ENCODE measurements around the gene SNAI3. TPM values are rescaled to one million over a fixed set of nuclear protein-coding genes. Genes with fewer than 3 reads are reported as not detected.

The SNAI3 gene
- total and polyA plus RNA-seq, 2 donors (not counting 1 experiment from before 2014, with no cell fraction given), result 6.5 to 8.8 TPM

- Mint-ChIP-seq H3K9me3 (ENCODE audit: insufficient read depth) (no peaks in the 10 kb centered on the region), H3K27ac (no peak overlapping the region), H3K4me3 (peak overlapping the region; percentile 81), H3K27me3 (no peaks in the 10 kb centered on the region), H3K4me1 (peaks cover 41% of the 10 kb centered on the region)
- Histone ChIP-seq H3K36me3 (replicated peaks in 1 of 2; ENCODE audit: control extremely low read depth in 1 of 2, control insufficient read depth in 1 of 2, extremely low read depth in 1 of 2, insufficient read depth in 2 of 2, low read length in 1 of 2) (no peaks in the 10 kb centered on the region), H3K4me3 (ENCODE audit: control extremely low read depth in 1 of 5, extremely low read depth in 1 of 5, insufficient read depth in 1 of 5, low read depth in 2 of 5, low read length in 4 of 5) (no peak overlapping the region), H3K27ac (ENCODE audit: low read length in 2 of 2) (no peak overlapping the region), H3K4me2 (replicated peaks; ENCODE audit: low read depth, low read length, poor library complexity, severe bottlenecking) (peak overlapping the region; percentile 97), H3K27me3 (replicated peaks in 1 of 4; ENCODE audit: control extremely low read depth in 1 of 4, control insufficient read depth in 3 of 4, insufficient read depth in 4 of 4, low read length in 3 of 4) (no peaks in the 10 kb centered on the region), H3K9ac (ENCODE audit: low read length) (no peak overlapping the region), H4K20me1 (ENCODE audit: control insufficient read depth, insufficient read depth, low read length, poor library complexity, severe bottlenecking) (peaks cover 17% of the 10 kb centered on the region), H3K79me2 (ENCODE audit: control insufficient read depth, insufficient read depth, low read length) (peaks cover 25% of the 10 kb centered on the region), H2AFZ (ENCODE audit: insufficient read depth, low read depth, low read length, poor library complexity, severe bottlenecking) (no peak overlapping the region), H3K4me1 (ENCODE audit: control insufficient read depth in 2 of 2, insufficient read depth in 2 of 2, low read length in 2 of 2) (peaks cover 29 to 55% of the 10 kb centered on the region in 2 donors), H3K9me3 (ENCODE audit: control extremely low read depth in 1 of 3, control insufficient read depth in 2 of 3, insufficient read depth in 1 of 3, low read length in 2 of 3) (peaks cover 0 to 4% (median 0%) of the 10 kb centered on the region in 3 donors)
- intact Hi-C loops (cut with micrococcal nuclease), result loop anchor here (10.0 kb wide), 1 partner anchor 878 kb away; the partner anchor contains the start of gene RPL13
- ChIA-PET POLR2A (interaction anchor here (0.5 to 1.9 kb wide), 4 partner anchors 14 to 380 kb away, joined by 3 to 11 read pairs (median 4); no protein-coding TSS in a partner anchor), CTCF (interaction anchor here (0.8 to 1.4 kb wide), 4 partner anchors 20 to 54 kb away, joined by 3 to 6 read pairs (median 4); partner anchors contain the start of gene IL17C)
- no peak for DNase-seq
- TF ChIP-seq CTCF (IDR thresholded peaks at IDR 0.05) (no peak), EZH2 (IDR thresholded peaks at IDR 0.05; ENCODE audit: borderline replicate concordance, insufficient read depth, low read depth, low read length, poor library complexity, severe bottlenecking) (no peak)
- no peak for ATAC-seq (ENCODE audit: low read depth)
- WGBS (ENCODE audit: insufficient coverage), result 86% methylated on average over 6 of the region's 10 CpGs
Measured at GRCh38 chr16:88687254-88687576, 908 bp upstream of the SNAI3 start.

- H3K27ac ChIP-seq (ENCODE audit: low read length in 2 of 2), result peak overlapping the region in 1 of 2 donors; percentile 48
- DNase-seq (no peak), ATAC-seq (ENCODE audit: low read depth) (peak; percentile 11)
- TF ChIP-seq CTCF (IDR thresholded peaks at IDR 0.05) (no peak), EZH2 (IDR thresholded peaks at IDR 0.05; ENCODE audit: borderline replicate concordance, insufficient read depth, low read depth, low read length, poor library complexity, severe bottlenecking) (no peak)
- ChIA-PET POLR2A (interaction anchor here (0.5 to 1.9 kb wide), 4 partner anchors 15 to 1325 kb away, joined by 3 to 4 read pairs (median 3); no protein-coding TSS in a partner anchor), CTCF (interaction anchor here (0.7 to 1.9 kb wide), 5 partner anchors 16 to 244 kb away, joined by 3 to 9 read pairs (median 7); no protein-coding TSS in a partner anchor)
- intact Hi-C loops (cut with micrococcal nuclease), result loop anchor here (1.0 to 10.0 kb wide), 6 partner anchors 15 to 879 kb away; partner anchors contain the start of genes CTU2, CYBA, MVD and RNF166
- peak overlapping the region; percentile 97 for H3K4me2 ChIP-seq (replicated peaks; ENCODE audit: low read depth, low read length, poor library complexity, severe bottlenecking)
- H2AFZ ChIP-seq (ENCODE audit: insufficient read depth, low read depth, low read length, poor library complexity, severe bottlenecking), result peak overlapping the region; percentile 74
- peaks cover 0 to 4% (median 0%) of the 10 kb centered on the region in 3 donors for H3K9me3 ChIP-seq (ENCODE audit: control extremely low read depth in 1 of 3, control insufficient read depth in 2 of 3, insufficient read depth in 1 of 3, low read length in 2 of 3)
- H3K4me3 ChIP-seq (ENCODE audit: control extremely low read depth in 1 of 5, extremely low read depth in 1 of 5, insufficient read depth in 1 of 5, low read depth in 2 of 5, low read length in 4 of 5), result peak overlapping the region; percentile 59 to 91 (median 80)
- peaks cover 22% of the 10 kb centered on the region for H4K20me1 ChIP-seq (ENCODE audit: control insufficient read depth, insufficient read depth, low read length, poor library complexity, severe bottlenecking)
- H3K9ac ChIP-seq (ENCODE audit: low read length), result peak overlapping the region; percentile 81
- WGBS (ENCODE audit: insufficient coverage), result 0% methylated on average over 24 of the region's 25 CpGs
- H3K9me3 Mint-ChIP-seq (ENCODE audit: insufficient read depth), result no peaks in the 10 kb centered on the region
- peaks cover 0 to under 1% of the 10 kb centered on the region in 2 experiments for H3K36me3 ChIP-seq (replicated peaks in 1 of 2; ENCODE audit: control extremely low read depth in 1 of 2, control insufficient read depth in 1 of 2, extremely low read depth in 1 of 2, insufficient read depth in 2 of 2, low read length in 1 of 2)
- H3K4me3 Mint-ChIP-seq, result peak overlapping the region; percentile 81
- H3K27ac Mint-ChIP-seq, result peak overlapping the region; percentile 65
- H3K27me3 ChIP-seq (replicated peaks in 1 of 4; ENCODE audit: control extremely low read depth in 1 of 4, control insufficient read depth in 3 of 4, insufficient read depth in 4 of 4, low read length in 3 of 4), result no peaks in the 10 kb centered on the region
- peaks cover 25% of the 10 kb centered on the region for H3K79me2 ChIP-seq (ENCODE audit: control insufficient read depth, insufficient read depth, low read length)
- peaks cover 44% of the 10 kb centered on the region for H3K4me1 Mint-ChIP-seq
- no peaks in the 10 kb centered on the region for H3K27me3 Mint-ChIP-seq
- H3K4me1 ChIP-seq (ENCODE audit: control insufficient read depth in 2 of 2, insufficient read depth in 2 of 2, low read length in 2 of 2), result peaks cover 32 to 55% of the 10 kb centered on the region in 2 donors
Measured at GRCh38 chr16:88686062-88686438, 257 bp downstream of the SNAI3 start.

All from B cell (primary cell).